ENCODE measurements around the gene ANKRD52.
A peak's percentile ranks its signal among the peaks of the same experiment; 100 is the strongest.

The ANKRD52 gene

GRCh38 chr12:56224954-56225353, 33.2 kb downstream of the ANKRD52 start:
- no peak for TF ChIP-seq CTCF (IDR thresholded peaks at IDR 0.05; ENCODE audit: low read depth, low read length)
- in situ Hi-C loops (cut with HindIII; ENCODE audit: low sequenced_read_pairs), result no loop called here
- no peak for DNase-seq (ENCODE audit: low read depth, low spot score)
- H3K4me3 ChIP-seq (ENCODE audit: low read depth, low read length), result peak overlapping the region; percentile 80

GRCh38 chr12:56224102-56224701, 34.0 kb downstream of the ANKRD52 start, which contains the start of gene NABP2:
Gene NABP2 (plus strand): TSS chr12:56224342. CDS start chr12:56224857, 515 bp downstream.
- DNase-seq (ENCODE audit: low read depth, low spot score), result peak; percentile 99
- TF ChIP-seq CTCF (IDR thresholded peaks at IDR 0.05; ENCODE audit: low read depth, low read length), result peak; percentile 69
- in situ Hi-C loops (cut with HindIII; ENCODE audit: low sequenced_read_pairs), result no loop called here

GRCh38 chr12:56223571-56224101, 34.5 kb downstream of the ANKRD52 start:
- no peak for DNase-seq (ENCODE audit: low read depth, low spot score)
- TF ChIP-seq CTCF (IDR thresholded peaks at IDR 0.05; ENCODE audit: low read depth, low read length), result no peak
- peak overlapping the region; percentile 20 for H3K4me3 ChIP-seq (ENCODE audit: low read depth, low read length)
- in situ Hi-C loops (cut with HindIII; ENCODE audit: low sequenced_read_pairs), result no loop called here

More at GRCh38 chr12:56224102-56224701, 34.0 kb downstream of the ANKRD52 start, which contains the start of gene NABP2:
- H3K4me3 ChIP-seq (ENCODE audit: low read depth, low read length), result peak within 1 kb of the TSS; percentile 80

GRCh38 chr12:56222531-56222895, 35.7 kb downstream of the ANKRD52 start:
- DNase-seq (ENCODE audit: low read depth, low spot score), result peak; percentile 10
- TF ChIP-seq CTCF (IDR thresholded peaks at IDR 0.05; ENCODE audit: low read depth, low read length), result no peak
- in situ Hi-C loops (cut with HindIII; ENCODE audit: low sequenced_read_pairs), result no loop called here
- peak overlapping the region; percentile 95 for H3K4me3 ChIP-seq (ENCODE audit: low read depth, low read length)

- H3K4me3 ChIP-seq (ENCODE audit: low read depth, low read length), result peak within 1 kb of the TSS; percentile 95
- DNase-seq (ENCODE audit: low read depth, low spot score), result peak; percentile 98
- in situ Hi-C loops (cut with HindIII; ENCODE audit: low sequenced_read_pairs), result no loop called here
- TF ChIP-seq CTCF (IDR thresholded peaks at IDR 0.05; ENCODE audit: low read depth, low read length), result no peak
Measured at GRCh38 chr12:56221757-56222530, 36.2 kb downstream of the ANKRD52 start, which contains the start of gene RNF41. Gene RNF41 (minus strand): TSS chr12:56221922. CDS start chr12:56214047, 7,875 bp downstream.

- in situ Hi-C loops (cut with HindIII; ENCODE audit: low sequenced_read_pairs), result no loop called here
- peak overlapping the region; percentile 95 for H3K4me3 ChIP-seq (ENCODE audit: low read depth, low read length)
- TF ChIP-seq CTCF (IDR thresholded peaks at IDR 0.05; ENCODE audit: low read depth, low read length), result no peak
- DNase-seq (ENCODE audit: low read depth, low spot score), result peak; percentile 75
Measured at GRCh38 chr12:56221232-56221756, 36.9 kb downstream of the ANKRD52 start.

Measured in astrocyte of the spinal cord (primary cell).